Neuronal stem cell (in vitro differentiated cells): ENCODE measurements around the gene VWC2.

ENCODE experiments used
- DNase-seq: peaks from one replicate; pipeline ENCODE4 v3.0.0-alpha.2; 2013; ENCODE audit warnings: low spot score
- H2AFZ ChIP-seq: one replicate; pipeline ENCODE4 v1.6.1; 2013; ENCODE audit warnings: mild to moderate bottlenecking, low read length, inconsistent platforms
- H2AK5ac ChIP-seq: 2 replicates; pipeline ENCODE4 v1.6.1; 2013; ENCODE audit warnings: low read depth, mild to moderate bottlenecking, inconsistent platforms, low read length, moderate library complexity, mixed read lengths
- H2BK120ac ChIP-seq: 2 replicates; pipeline ENCODE4 v1.6.1; 2013; ENCODE audit warnings: low read depth, mild to moderate bottlenecking, inconsistent platforms, low read length, moderate library complexity, mixed read lengths
- H2BK12ac ChIP-seq: one replicate; pipeline ENCODE4 v1.6.1; 2013; ENCODE audit warnings: low read length, inconsistent platforms
- H2BK15ac ChIP-seq: 2 replicates; pipeline ENCODE4 v1.6.1; 2013; ENCODE audit warnings: mild to moderate bottlenecking, low read length, inconsistent platforms, mixed read lengths
- H2BK5ac ChIP-seq: one replicate; pipeline ENCODE4 v1.6.1; 2013; ENCODE audit warnings: inconsistent platforms, mild to moderate bottlenecking, low read length, moderate library complexity
- H3K14ac ChIP-seq: one replicate; pipeline ENCODE4 v1.6.1; 2013; ENCODE audit warnings: low read length, inconsistent platforms
- H3K18ac ChIP-seq: 2 replicates; pipeline ENCODE4 v1.6.1; 2013; ENCODE audit warnings: low read length, inconsistent platforms
- H3K23ac ChIP-seq: 2 replicates; pipeline ENCODE4 v1.6.1; 2013; ENCODE audit warnings: low read depth, mild to moderate bottlenecking, mixed read lengths, low read length, inconsistent platforms; ENCODE audit not compliant: poor library complexity
- H3K27ac ChIP-seq: replicated peaks from 3 replicates; pipeline ENCODE4 v1.5.1; 2013; ENCODE audit warnings: low read length, inconsistent platforms
- H3K27me3 ChIP-seq, 3 experiments: 2 replicates each; pipeline ENCODE4 v1.6.1; 2013; ENCODE audit warnings: low read length in 3 of 3, mild to moderate bottlenecking in 2 of 3, inconsistent platforms in 1 of 3, low read depth in 1 of 3, mixed read lengths in 1 of 3, moderate library complexity in 1 of 3; ENCODE audit not compliant: control insufficient read depth in 3 of 3, insufficient read depth in 3 of 3
- H3K36me3 ChIP-seq, 2 donors: replicated peaks in 1 of 2; 2 replicates each; pipeline ENCODE4 v1.6.1; 2013; ENCODE audit warnings: low read length in 2 of 2; ENCODE audit not compliant: control insufficient read depth in 2 of 2, insufficient read depth in 2 of 2
- H3K4ac ChIP-seq: 2 replicates; pipeline ENCODE4 v1.6.1; 2013; ENCODE audit warnings: inconsistent platforms, mild to moderate bottlenecking, low read length, moderate library complexity
- H3K4me1 ChIP-seq, 2 donors: 1 replicate in 1 of 2; 2 replicates in 1 of 2; pipeline ENCODE4 v1.6.1; 2013; ENCODE audit warnings: low read length in 2 of 2, low read depth in 1 of 2; ENCODE audit not compliant: control insufficient read depth in 2 of 2, insufficient read depth in 1 of 2
- H3K4me2 ChIP-seq: one replicate; pipeline ENCODE4 v1.6.1; 2013; ENCODE audit warnings: mild to moderate bottlenecking, low read length, inconsistent platforms; ENCODE audit not compliant: insufficient read depth, poor library complexity, severe bottlenecking
- H3K4me3 ChIP-seq, 2 donors: 2 replicates each; pipeline ENCODE4 v1.5.1; 2013; ENCODE audit warnings: low read length in 2 of 2, mild to moderate bottlenecking in 2 of 2, inconsistent platforms in 1 of 2, moderate library complexity in 1 of 2
- H3K79me1 ChIP-seq: one replicate; pipeline ENCODE4 v1.6.1; 2013; ENCODE audit warnings: low read depth, mild to moderate bottlenecking, inconsistent platforms, low read length, moderate library complexity
- H3K9ac ChIP-seq: one replicate; pipeline ENCODE4 v1.6.1; 2013; ENCODE audit warnings: mild to moderate bottlenecking, low read depth, low read length, inconsistent platforms; ENCODE audit not compliant: poor library complexity
- H3K9me3 ChIP-seq, 2 donors: replicated peaks in 1 of 2; 2 replicates each; pipeline versions ENCODE3 to v1.6.1; 2013; ENCODE audit warnings: low read length in 2 of 2, mild to moderate bottlenecking in 2 of 2, inconsistent platforms in 1 of 2, low read depth in 1 of 2, mixed read lengths in 1 of 2, moderate library complexity in 1 of 2; ENCODE audit not compliant: control insufficient read depth in 2 of 2, insufficient read depth in 1 of 2
- H4K8ac ChIP-seq: one replicate; pipeline ENCODE4 v1.6.1; 2013; ENCODE audit warnings: low read depth, mild to moderate bottlenecking, inconsistent platforms, low read length, moderate library complexity
- H4K91ac ChIP-seq: one replicate; pipeline ENCODE4 v1.6.1; 2013; ENCODE audit warnings: low read length, low read depth, mild to moderate bottlenecking, inconsistent platforms; ENCODE audit not compliant: poor library complexity
- WGBS, 2 donors: extraction: QIAGEN DNeasy Blood & Tissue Kit; methylation state at CpG; one replicate each; pipeline ENCODE4 v1.1.7; 2013; ENCODE audit warnings: missing lambda C conversion rate in 2 of 2, mixed read lengths in 1 of 2; ENCODE audit not compliant: insufficient read length in 2 of 2, insufficient replicate concordance in 1 of 2; ENCODE audit errors: extremely low coverage in 2 of 2; 5-methylcytosine and 5-hydroxymethylcytosine counted together

The VWC2 gene

GRCh38 chr7:49768835-49769234 lies 4.6 kb upstream of the VWC2 start:
- no peak overlapping the region for H2BK120ac ChIP-seq
- no peak overlapping the region for H2AK5ac ChIP-seq
- no peak overlapping the region for H2AFZ ChIP-seq
- H3K9ac ChIP-seq = no peak overlapping the region
- H2BK5ac ChIP-seq = no peak overlapping the region
- H3K27ac ChIP-seq = no peak overlapping the region
- H3K4me2 ChIP-seq = no peak overlapping the region
- peaks cover 0 to 33% (median 1%) of the 10 kb centered on the region in 3 experiments for H3K27me3 ChIP-seq
- no peak overlapping the region for H3K4me3 ChIP-seq
- no peak overlapping the region for H4K8ac ChIP-seq
- H2BK15ac ChIP-seq = no peak overlapping the region
- no peaks in the 10 kb centered on the region for H3K4me1 ChIP-seq
- no CpG with 5 or more reads among the region's 3 CpGs for WGBS, 2 donors
- H3K23ac ChIP-seq = no peak overlapping the region
- no peak for DNase-seq
- no peak overlapping the region for H4K91ac ChIP-seq
- peaks cover 0 to 1% of the 10 kb centered on the region in 2 donors for H3K9me3 ChIP-seq
- no peak overlapping the region for H2BK12ac ChIP-seq
- H3K36me3 ChIP-seq = no peaks in the 10 kb centered on the region
- H3K4ac ChIP-seq = no peak overlapping the region
- H3K79me1 ChIP-seq = no peaks in the 10 kb centered on the region
- H3K14ac ChIP-seq = no peak overlapping the region
- H3K18ac ChIP-seq = no peak overlapping the region

GRCh38 chr7:49769285-49769857 lies 4.1 kb upstream of the VWC2 start:
- H3K4me3 ChIP-seq = no peak overlapping the region
- H2BK5ac ChIP-seq = no peak overlapping the region
- no peak for DNase-seq
- H3K79me1 ChIP-seq = no peaks in the 10 kb centered on the region
- H3K9ac ChIP-seq = no peak overlapping the region
- no peak overlapping the region for H2AK5ac ChIP-seq
- no peak overlapping the region for H4K8ac ChIP-seq
- H3K4ac ChIP-seq = no peak overlapping the region
- no peak overlapping the region for H3K14ac ChIP-seq
- peaks cover 0 to 38% (median 7%) of the 10 kb centered on the region in 3 experiments for H3K27me3 ChIP-seq
- H2BK12ac ChIP-seq = no peak overlapping the region
- H3K4me2 ChIP-seq = no peak overlapping the region
- H3K27ac ChIP-seq = no peak overlapping the region
- no peak overlapping the region for H2BK120ac ChIP-seq
- no peak overlapping the region for H2AFZ ChIP-seq
- peaks cover 0 to 1% of the 10 kb centered on the region in 2 donors for H3K9me3 ChIP-seq
- no peak overlapping the region for H3K23ac ChIP-seq
- no peak overlapping the region for H2BK15ac ChIP-seq
- no peak overlapping the region for H3K18ac ChIP-seq
- no peaks in the 10 kb centered on the region for H3K4me1 ChIP-seq
- H4K91ac ChIP-seq = no peak overlapping the region
- H3K36me3 ChIP-seq = no peaks in the 10 kb centered on the region

GRCh38 chr7:49770838-49771237 lies 2.6 kb upstream of the VWC2 start:
- H3K27me3 ChIP-seq = peaks cover 4 to 52% (median 19%) of the 10 kb centered on the region in 3 experiments
- H2BK12ac ChIP-seq = no peak overlapping the region
- no peak overlapping the region for H4K8ac ChIP-seq
- H2BK15ac ChIP-seq = no peak overlapping the region
- no peak overlapping the region for H2AK5ac ChIP-seq
- no peak overlapping the region for H3K4ac ChIP-seq
- no peak for DNase-seq
- no peaks in the 10 kb centered on the region for H3K9me3 ChIP-seq
- no peaks in the 10 kb centered on the region for H3K36me3 ChIP-seq
- peaks cover 0 to under 1% of the 10 kb centered on the region in 2 donors for H3K4me1 ChIP-seq
- no peak overlapping the region for H2AFZ ChIP-seq
- no peak overlapping the region for H3K27ac ChIP-seq
- no peak overlapping the region for H3K4me2 ChIP-seq
- no peak overlapping the region for H4K91ac ChIP-seq
- no peak overlapping the region for H2BK120ac ChIP-seq
- H2BK5ac ChIP-seq = no peak overlapping the region
- H3K4me3 ChIP-seq = no peak overlapping the region
- no peak overlapping the region for H3K9ac ChIP-seq
- no CpG with 5 or more reads among the region's 4 CpGs for WGBS, 2 donors
- no peak overlapping the region for H3K18ac ChIP-seq
- no peak overlapping the region for H3K23ac ChIP-seq
- no peaks in the 10 kb centered on the region for H3K79me1 ChIP-seq
- no peak overlapping the region for H3K14ac ChIP-seq

GRCh38 chr7:49771427-49772176 lies 1.8 kb upstream of the VWC2 start:
- H3K9me3 ChIP-seq = no peaks in the 10 kb centered on the region
- H4K8ac ChIP-seq = no peak overlapping the region
- H2AFZ ChIP-seq = no peak overlapping the region
- no peak overlapping the region for H3K4me3 ChIP-seq
- WGBS, 2 donors = no CpG with 5 or more reads among the region's 11 CpGs
- H3K14ac ChIP-seq = no peak overlapping the region
- no peak overlapping the region for H2BK5ac ChIP-seq
- no peak overlapping the region for H3K18ac ChIP-seq
- no peak for DNase-seq
- no peak overlapping the region for H2BK15ac ChIP-seq
- no peak overlapping the region for H3K27ac ChIP-seq
- no peak overlapping the region for H2BK120ac ChIP-seq
- H3K36me3 ChIP-seq = no peaks in the 10 kb centered on the region
- no peak overlapping the region for H2AK5ac ChIP-seq
- no peaks in the 10 kb centered on the region for H3K79me1 ChIP-seq
- no peak overlapping the region for H3K9ac ChIP-seq
- no peak overlapping the region for H3K4me2 ChIP-seq
- H4K91ac ChIP-seq = no peak overlapping the region
- H3K4ac ChIP-seq = no peak overlapping the region
- no peak overlapping the region for H2BK12ac ChIP-seq
- H3K23ac ChIP-seq = no peak overlapping the region
- peaks cover 7 to 60% (median 24%) of the 10 kb centered on the region in 3 experiments for H3K27me3 ChIP-seq
- peaks cover 0 to 4% of the 10 kb centered on the region in 2 donors for H3K4me1 ChIP-seq
